T-cell (primary cell): ENCODE measurements around the gene IL17RE. TPM values are rescaled to one million over a fixed set of nuclear protein-coding genes. Genes with fewer than 3 reads are reported as not detected.
"Not testable (repeated sequence)": the region's sequence is repeated elsewhere in the genome, so short reads cannot be mapped to it uniquely, and the experiment has no call there.

Experiments
- ATAC-seq, 4 experiments: fragments of 200-7000 bp in 3 of 4; fragments of 150-1000 bp in 1 of 4; cut with Tn5 transposase; replicated peaks in 1 of 4; 1 replicate in 3 of 4; 2 replicates in 1 of 4; pipeline ENCODE4 v1.10.0; 2021; ENCODE audit warnings: moderate library complexity in 3 of 4, mild to moderate bottlenecking in 2 of 4, moderate number of reproducible peaks in 1 of 4
- CTCF ChIA-PET, 2 donors: fragments of 300-600 bp; sonication (Branson Sonifier 250); formaldehyde crosslinking; loops; one replicate each; lab custom pipeline; 2022; ENCODE audit warnings: antibody characterized with exemption in 2 of 2; lab: Charles Lee
- POLR2A ChIA-PET, 2 donors: fragments of 300-600 bp; sonication (Branson Sonifier 250); formaldehyde crosslinking; loops; one replicate each; lab custom pipeline; 2022; ENCODE audit warnings: antibody characterized with exemption in 2 of 2; lab: Charles Lee
- DNase-seq, 35 experiments: peaks; one replicate each; pipeline versions ENCODE4 v3.0.0 to v3.0.0-alpha.2; 2013 to 2023
- H3K27ac ChIP-seq: one replicate; pipeline ENCODE4 v1.5.1; 2013; ENCODE audit warnings: low read length
- H3K27me3 ChIP-seq, 2 experiments: replicated peaks in 1 of 2; 1 replicate in 1 of 2; 2 replicates in 1 of 2; pipeline versions ENCODE4 v1.6.1 to v1.7.0; 2013; ENCODE audit warnings: low read length in 1 of 2, mixed read lengths in 1 of 2; ENCODE audit not compliant: control insufficient read depth in 2 of 2, insufficient read depth in 2 of 2; ENCODE audit errors: extremely low read depth in 1 of 2
- H3K36me3 ChIP-seq, 2 donors: 1 replicate in 1 of 2; 2 replicates in 1 of 2; pipeline versions ENCODE4 v1.6.1 to v1.7.0; 2013; ENCODE audit warnings: low read length in 1 of 2; ENCODE audit not compliant: control insufficient read depth in 2 of 2, insufficient read depth in 1 of 2; ENCODE audit errors: extremely low read depth in 1 of 2
- H3K4me1 ChIP-seq, 2 experiments: 1 replicate in 1 of 2; 2 replicates in 1 of 2; pipeline versions ENCODE4 v1.6.1 to v1.7.0; 2013; ENCODE audit warnings: low read length in 2 of 2, mixed read lengths in 1 of 2; ENCODE audit not compliant: insufficient read depth in 2 of 2, control insufficient read depth in 1 of 2; ENCODE audit errors: extremely low read depth in 1 of 2
- H3K4me3 ChIP-seq, 2 donors: 1 replicate in 1 of 2; 2 replicates in 1 of 2; pipeline versions ENCODE4 v1.5.1 to v1.7.0; 2013; ENCODE audit warnings: mild to moderate bottlenecking in 2 of 2, low read length in 1 of 2, moderate library complexity in 1 of 2; ENCODE audit not compliant: control insufficient read depth in 1 of 2; ENCODE audit errors: extremely low read depth in 1 of 2
- H3K9me3 ChIP-seq: 2 replicates; pipeline ENCODE4 v1.7.0; 2013
- H3K27ac Mint-ChIP-seq, 2 donors: one replicate each; pipeline ENCODE4 v1.8.0; 2020 to 2021; ENCODE audit warnings: mild to moderate bottlenecking in 2 of 2, mixed read lengths in 2 of 2
- H3K27me3 Mint-ChIP-seq, 2 donors: one replicate each; pipeline ENCODE4 v1.8.0; 2021 to 2022; ENCODE audit warnings: mixed read lengths in 2 of 2
- H3K36me3 Mint-ChIP-seq: one replicate; pipeline ENCODE4 v1.8.0; 2021; ENCODE audit warnings: mixed read lengths
- H3K4me1 Mint-ChIP-seq, 3 donors: one replicate each; pipeline ENCODE4 v1.8.0; 2020 to 2022; ENCODE audit warnings: mixed read lengths in 3 of 3, mild to moderate bottlenecking in 1 of 3
- H3K4me3 Mint-ChIP-seq, 3 donors: one replicate each; pipeline ENCODE4 v1.8.0; 2020 to 2022; ENCODE audit warnings: mild to moderate bottlenecking in 3 of 3, mixed read lengths in 3 of 3, moderate library complexity in 3 of 3
- H3K9me3 Mint-ChIP-seq, 3 donors: one replicate each; pipeline ENCODE4 v1.8.0; 2020 to 2022; ENCODE audit warnings: mixed read lengths in 3 of 3
- WGBS: methylation state at CpG from one replicate; pipeline ENCODE4 v1.1.5; 2013; ENCODE audit warnings: missing lambda C conversion rate; ENCODE audit not compliant: insufficient coverage; 5-methylcytosine and 5-hydroxymethylcytosine counted together
- total RNA-seq, 35 experiments: library from RNA in 6 of 35; stranded (reverse) in 6 of 35; fragments of 120-200 nt in 1 of 35; gene quantifications; one replicate each; pipeline versions ENCODE4 v1.2.1 to v1.2.4 and lab custom pipeline; 2013 to 2026

IL17RE gene
- total RNA-seq, 5 donors from 2014 or later (not counting 1 experiment from before 2014, with no cell fraction given): 0.68 to 5.1 (median 1.9) TPM

- H3K4me3 Mint-ChIP-seq: no peak overlapping the region
- CTCF ChIA-PET: no interaction called here
- 83% methylated on average over 8 of the region's 12 CpGs for WGBS
- ATAC-seq (no peak), DNase-seq (no peak)
- H3K36me3 Mint-ChIP-seq: no peaks in the 10 kb centered on the region
- H3K4me1 Mint-ChIP-seq: peaks cover 0 to 5% (median 0%) of the 10 kb centered on the region in 3 donors
- H3K27me3 ChIP-seq: peaks cover 0 to 21% of the 10 kb centered on the region in 2 experiments
- H3K4me1 ChIP-seq: peaks cover 0 to 9% of the 10 kb centered on the region in 2 experiments
- no peaks in the 10 kb centered on the region for H3K9me3 ChIP-seq
- peaks cover 0 to 8% of the 10 kb centered on the region in 2 donors for H3K27me3 Mint-ChIP-seq
- no peak overlapping the region for H3K27ac ChIP-seq
- no peak overlapping the region for H3K27ac Mint-ChIP-seq
- no peaks in the 10 kb centered on the region for H3K36me3 ChIP-seq
- POLR2A ChIA-PET: no interaction called here
- no peak overlapping the region for H3K4me3 ChIP-seq
- no peaks in the 10 kb centered on the region for H3K9me3 Mint-ChIP-seq
Observed at GRCh38 chr3:9867106-9867505, 35.5 kb upstream of the IL17RE start.

GRCh38 chr3:9869955-9870354 is 32.7 kb upstream of the IL17RE start:
- Mint-ChIP-seq H3K4me1 (no peaks in the 10 kb centered on the region), H3K27me3 (no peaks in the 10 kb centered on the region), H3K9me3 (no peaks in the 10 kb centered on the region), H3K36me3 (no peaks in the 10 kb centered on the region), H3K27ac (no peak overlapping the region), H3K4me3 (no peak overlapping the region)
- Histone ChIP-seq H3K4me1 (no peaks in the 10 kb centered on the region), H3K36me3 (no peaks in the 10 kb centered on the region), H3K9me3 (no peaks in the 10 kb centered on the region), H3K4me3 (no peak overlapping the region), H3K27ac (no peak overlapping the region), H3K27me3 (no peaks in the 10 kb centered on the region)
- POLR2A ChIA-PET: no interaction called here
- DNase-seq (no peak), ATAC-seq (no peak)
- CTCF ChIA-PET: no interaction called here
- WGBS: 82% methylated on average over 3 of the region's 5 CpGs

GRCh38 chr3:9870978-9871377 is 31.7 kb upstream of the IL17RE start:
- Histone ChIP-seq H3K27ac (no peak overlapping the region), H3K36me3 (no peaks in the 10 kb centered on the region), H3K27me3 (no peaks in the 10 kb centered on the region), H3K4me3 (no peak overlapping the region), H3K9me3 (no peaks in the 10 kb centered on the region), H3K4me1 (no peaks in the 10 kb centered on the region)
- no peak for ATAC-seq
- Mint-ChIP-seq H3K36me3 (no peaks in the 10 kb centered on the region), H3K4me1 (no peaks in the 10 kb centered on the region), H3K27me3 (no peaks in the 10 kb centered on the region), H3K9me3 (no peaks in the 10 kb centered on the region), H3K4me3 (no peak overlapping the region), H3K27ac (no peak overlapping the region)
- ChIA-PET CTCF (interaction anchor here in 1 of 2 donors (0.7 kb wide), 1 partner anchor 62 kb away, joined by 3 read pairs; no protein-coding TSS in a partner anchor), POLR2A (no interaction called here)
- DNase-seq: no peak
- WGBS: no CpG with 5 or more reads among the region's 1 CpG

GRCh38 chr3:9872067-9872466 is 30.6 kb upstream of the IL17RE start:
- H3K27me3 Mint-ChIP-seq, H3K36me3 Mint-ChIP-seq, H3K36me3 ChIP-seq, H3K4me3 ChIP-seq, H3K4me1 ChIP-seq, H3K4me3 Mint-ChIP-seq, H3K27me3 ChIP-seq, H3K27ac Mint-ChIP-seq, H3K9me3 Mint-ChIP-seq, H3K27ac ChIP-seq, DNase-seq, CTCF ChIA-PET, ATAC-seq, H3K4me1 Mint-ChIP-seq, H3K9me3 ChIP-seq: not testable (repeated sequence)
- 86% methylated on average over 3 of the region's 5 CpGs for WGBS
- POLR2A ChIA-PET: interaction anchor here in 1 of 2 donors (0.6 kb wide), 1 partner anchor 11 kb away, joined by 4 read pairs; no protein-coding TSS in a partner anchor

- no peak overlapping the region for H3K4me3 ChIP-seq
- CTCF ChIA-PET: no interaction called here
- H3K9me3 ChIP-seq: no peaks in the 10 kb centered on the region
- no peak for DNase-seq
- no peaks in the 10 kb centered on the region for H3K4me1 ChIP-seq
- H3K4me3 Mint-ChIP-seq: no peak overlapping the region
- H3K27me3 Mint-ChIP-seq: no peaks in the 10 kb centered on the region
- POLR2A ChIA-PET: interaction anchor here in 1 of 2 donors (0.6 kb wide), 1 partner anchor 36 kb away, joined by 3 read pairs; no protein-coding TSS in a partner anchor
- H3K36me3 Mint-ChIP-seq: no peaks in the 10 kb centered on the region
- H3K27ac ChIP-seq: no peak overlapping the region
- no peaks in the 10 kb centered on the region for H3K9me3 Mint-ChIP-seq
- ATAC-seq: no peak
- no peak overlapping the region for H3K27ac Mint-ChIP-seq
- H3K27me3 ChIP-seq: peaks cover 0 to 12% of the 10 kb centered on the region in 2 experiments
- H3K36me3 ChIP-seq: no peaks in the 10 kb centered on the region
- H3K4me1 Mint-ChIP-seq: no peaks in the 10 kb centered on the region
Observed at GRCh38 chr3:9875448-9875847, 27.2 kb upstream of the IL17RE start.

GRCh38 chr3:9876255-9876654 is 26.4 kb upstream of the IL17RE start:
- H3K4me1 Mint-ChIP-seq, H3K27ac ChIP-seq, POLR2A ChIA-PET, H3K9me3 ChIP-seq, H3K36me3 Mint-ChIP-seq, DNase-seq, H3K9me3 Mint-ChIP-seq, H3K4me3 ChIP-seq, H3K27ac Mint-ChIP-seq, H3K36me3 ChIP-seq, H3K4me3 Mint-ChIP-seq, H3K4me1 ChIP-seq, H3K27me3 Mint-ChIP-seq, ATAC-seq, CTCF ChIA-PET: not testable (repeated sequence)
- 100% methylated on average over 1 of the region's 4 CpGs for WGBS
- H3K27me3 ChIP-seq: peaks cover 0 to 12% of the 10 kb centered on the region in 2 experiments

GRCh38 chr3:9876991-9877390 is 25.7 kb upstream of the IL17RE start:
- Mint-ChIP-seq H3K4me1 (no peaks in the 10 kb centered on the region), H3K9me3 (no peaks in the 10 kb centered on the region), H3K27ac (no peak overlapping the region), H3K4me3 (no peak overlapping the region), H3K27me3 (no peaks in the 10 kb centered on the region), H3K36me3 (no peaks in the 10 kb centered on the region)
- no peak overlapping the region for H3K4me3 ChIP-seq
- H3K27me3 ChIP-seq: peaks cover 0 to 12% of the 10 kb centered on the region in 2 experiments
- H3K27ac ChIP-seq: no peak overlapping the region
- ATAC-seq: peak in 1 of 4 experiments; percentile 20
- H3K4me1 ChIP-seq: no peaks in the 10 kb centered on the region
- ChIA-PET CTCF (interaction anchor here in 1 of 2 donors (0.7 kb wide), 1 partner anchor 577 kb away, joined by 12 read pairs; no protein-coding TSS in a partner anchor), POLR2A (no interaction called here)
- 97% methylated on average over 12 of the region's 12 CpGs for WGBS
- H3K9me3 ChIP-seq: no peaks in the 10 kb centered on the region
- no peak for DNase-seq
- H3K36me3 ChIP-seq: no peaks in the 10 kb centered on the region
